HS-27A (cell line): ENCODE results near the gene CNTN4.

Experiments used
- DNase-seq: peaks from one replicate; pipeline ENCODE4 v3.0.0-alpha.2; 2012; ENCODE audit warnings: low read depth, missing footprints

Gene CNTN4

GRCh38 chr3:3101660-3102458 lies 1003.2 kb downstream of the CNTN4 start:
- DNase-seq = no peak

DNA sequence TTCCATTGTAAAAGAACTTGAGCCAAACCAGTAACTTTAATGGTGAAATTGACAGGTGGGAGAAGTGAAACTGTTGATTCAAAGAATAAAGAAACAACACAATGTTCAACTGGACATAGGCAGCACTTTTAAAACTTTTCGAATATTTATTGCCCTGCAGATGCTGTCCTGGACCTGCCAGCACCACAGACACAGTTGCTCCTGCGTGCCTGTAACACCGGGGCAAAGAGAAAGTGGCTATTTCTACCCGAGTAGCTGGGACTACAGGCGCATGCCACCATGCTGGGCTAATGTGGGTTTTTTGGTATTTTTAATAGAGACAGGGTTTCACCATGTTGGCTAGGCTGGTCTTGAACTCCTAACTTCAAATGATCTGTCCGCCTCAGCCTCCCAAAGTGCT lies 1004.1 kb downstream of the CNTN4 start:
- no peak for DNase-seq

DNA sequence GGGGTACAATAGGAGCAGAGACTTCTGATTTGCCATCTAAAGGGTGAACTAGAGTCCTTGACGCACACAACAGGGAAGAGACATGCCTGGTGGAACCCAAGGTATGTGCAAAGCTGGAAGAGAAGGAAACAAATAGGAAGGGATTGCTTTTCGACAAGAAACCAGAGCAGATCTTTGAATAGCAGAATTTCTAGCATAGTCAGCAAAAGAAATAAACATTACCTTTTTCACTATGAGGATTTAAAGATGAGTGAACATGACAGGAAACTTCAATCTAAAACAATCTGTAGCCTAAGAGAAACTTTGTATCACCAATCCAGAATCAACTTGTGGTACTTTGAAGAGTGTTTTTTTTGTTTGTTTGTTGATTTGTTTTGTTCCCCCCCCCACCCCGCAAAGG lies 1006.6 kb downstream of the CNTN4 start:
- DNase-seq = no peak

DNA sequence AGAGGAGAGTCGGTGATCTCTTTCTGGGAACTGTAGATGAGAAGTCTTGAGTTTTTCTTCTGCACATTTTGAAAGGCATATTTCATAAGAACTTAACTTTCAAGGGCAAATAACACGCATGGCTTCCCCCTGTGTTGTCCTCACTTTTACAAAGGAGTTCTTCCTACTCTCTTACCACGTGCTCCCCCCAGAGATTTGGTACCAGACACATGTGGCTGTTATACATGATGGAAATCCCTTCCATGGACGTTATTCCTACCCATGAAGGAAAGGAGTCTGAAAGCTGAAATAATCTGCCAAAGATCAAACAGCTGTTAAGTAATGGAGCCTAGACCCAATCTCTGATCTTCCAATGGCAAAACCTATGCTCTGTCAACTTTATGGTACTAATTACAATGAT lies 1007.1 kb downstream of the CNTN4 start:
- DNase-seq = no peak

GRCh38 chr3:3107181-3107580 lies 1008.5 kb downstream of the CNTN4 start:
- DNase-seq = no peak
